HL-60 (cell line): ENCODE measurements around the gene AKAP13.

Experiments used
- CTCF ChIP-seq: IDR thresholded peaks from one replicate; pipeline ENCODE4 v1.5.1; 2011; ENCODE audit warnings: low read length, control low read depth, inconsistent platforms; ENCODE audit not compliant: insufficient read depth
- GABPA ChIP-seq: IDR thresholded peaks from 2 replicates; pipeline ENCODE4 v1.6.1; 2012; ENCODE audit warnings: low read depth
- SPI1 ChIP-seq: IDR thresholded peaks from 2 replicates; pipeline ENCODE4 v1.6.1; 2012; ENCODE audit warnings: low read depth, mild to moderate bottlenecking, borderline replicate concordance

DNA sequence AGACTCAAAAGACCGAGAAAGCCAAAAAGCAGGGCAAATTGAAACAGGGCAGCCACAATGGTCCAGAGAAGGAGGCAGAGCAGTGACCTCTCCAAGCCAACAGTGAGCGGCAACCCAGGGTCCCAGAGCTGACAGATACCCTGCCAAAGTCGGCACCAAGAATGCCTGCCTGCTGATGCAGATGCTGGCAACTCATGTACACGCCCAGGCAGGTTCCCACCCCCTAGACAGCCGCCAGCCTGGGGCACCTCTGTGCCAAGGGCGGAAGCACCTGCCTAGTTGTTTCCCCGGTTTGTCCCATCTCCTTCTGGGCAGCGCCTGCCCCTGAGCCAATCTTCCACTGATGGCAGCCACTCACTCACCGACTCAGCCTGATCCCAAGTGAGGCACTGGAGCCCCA is 392.3 kb downstream of the AKAP13 start:
- no peak for TF ChIP-seq CTCF
- no peak for TF ChIP-seq GABPA
- no peak for TF ChIP-seq SPI1
